ENCODE results near the gene ABCG5.

DNA sequence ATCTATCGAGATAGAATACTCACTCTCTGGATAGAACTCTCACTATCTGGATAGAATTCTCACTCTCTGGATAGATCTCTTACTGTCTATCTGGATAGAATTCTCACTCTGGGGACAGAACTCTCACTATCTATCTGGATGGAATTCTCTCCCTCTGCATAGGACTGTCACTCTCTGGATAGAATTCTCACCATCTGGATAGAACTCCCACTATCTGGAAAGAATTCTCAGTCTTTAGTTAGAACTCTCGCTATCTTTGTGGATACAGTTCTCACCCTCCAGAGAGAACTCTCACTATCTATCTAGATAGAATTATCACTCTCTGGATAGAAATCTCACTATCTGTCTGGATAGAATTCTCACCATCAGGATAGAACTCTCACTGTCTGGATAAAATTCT lies 16.7 kb upstream of the ABCG5 start:
- TF ChIP-seq CTCF (IDR thresholded peaks at IDR 0.05) (no peak), POLR2A (IDR thresholded peaks at IDR 0.05) (no peak)

Data from Peyer's patch (tissue), 4 donors.